Measurements from ENCODE around the gene PARD3.

DNA sequence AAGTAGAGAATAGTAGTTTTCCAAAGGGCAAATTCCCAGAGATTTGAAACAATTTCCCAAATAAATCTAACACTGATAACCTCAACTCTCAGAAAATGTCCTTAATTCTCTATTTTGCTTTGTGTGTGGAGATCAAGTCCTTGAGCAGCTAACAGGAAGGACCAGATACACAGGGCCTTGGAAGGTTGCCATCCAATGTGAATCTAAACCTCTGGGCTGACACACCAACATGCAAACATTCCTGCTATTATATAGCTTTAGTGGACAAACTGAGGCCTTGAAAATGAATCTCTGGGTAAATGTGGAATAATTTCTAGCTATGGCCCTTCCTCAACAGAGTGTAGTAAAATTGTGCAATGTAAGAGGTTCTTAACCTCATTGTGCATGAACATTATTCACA is 44.1 kb upstream of the PARD3 start:
- TF ChIP-seq CTCF (IDR thresholded peaks at IDR 0.05) = no peak
- TF ChIP-seq POLR2A (IDR thresholded peaks at IDR 0.05) = no peak
- TF ChIP-seq POLR2AphosphoS5 (IDR thresholded peaks at IDR 0.05) = no peak
